Neuronal stem cell (in vitro differentiated cells): Measurements from ENCODE around the gene DNM1.

Source experiments
- DNase-seq: peaks from one replicate; pipeline ENCODE4 v3.0.0-alpha.2; 2013; ENCODE audit warnings: low spot score
- H2AFZ ChIP-seq: one replicate; pipeline ENCODE4 v1.6.1; 2013; ENCODE audit warnings: mild to moderate bottlenecking, low read length, inconsistent platforms
- H2AK5ac ChIP-seq: 2 replicates; pipeline ENCODE4 v1.6.1; 2013; ENCODE audit warnings: low read depth, mild to moderate bottlenecking, inconsistent platforms, low read length, moderate library complexity, mixed read lengths
- H2BK120ac ChIP-seq: 2 replicates; pipeline ENCODE4 v1.6.1; 2013; ENCODE audit warnings: low read depth, mild to moderate bottlenecking, inconsistent platforms, low read length, moderate library complexity, mixed read lengths
- H2BK12ac ChIP-seq: one replicate; pipeline ENCODE4 v1.6.1; 2013; ENCODE audit warnings: low read length, inconsistent platforms
- H2BK15ac ChIP-seq: 2 replicates; pipeline ENCODE4 v1.6.1; 2013; ENCODE audit warnings: mild to moderate bottlenecking, low read length, inconsistent platforms, mixed read lengths
- H2BK5ac ChIP-seq: one replicate; pipeline ENCODE4 v1.6.1; 2013; ENCODE audit warnings: inconsistent platforms, mild to moderate bottlenecking, low read length, moderate library complexity
- H3K14ac ChIP-seq: one replicate; pipeline ENCODE4 v1.6.1; 2013; ENCODE audit warnings: low read length, inconsistent platforms
- H3K18ac ChIP-seq: 2 replicates; pipeline ENCODE4 v1.6.1; 2013; ENCODE audit warnings: low read length, inconsistent platforms
- H3K23ac ChIP-seq: 2 replicates; pipeline ENCODE4 v1.6.1; 2013; ENCODE audit warnings: low read depth, mild to moderate bottlenecking, mixed read lengths, low read length, inconsistent platforms; ENCODE audit not compliant: poor library complexity
- H3K27ac ChIP-seq: replicated peaks from 3 replicates; pipeline ENCODE4 v1.5.1; 2013; ENCODE audit warnings: low read length, inconsistent platforms
- H3K27me3 ChIP-seq, 3 experiments: 2 replicates each; pipeline ENCODE4 v1.6.1; 2013; ENCODE audit warnings: low read length in 3 of 3, mild to moderate bottlenecking in 2 of 3, inconsistent platforms in 1 of 3, low read depth in 1 of 3, mixed read lengths in 1 of 3, moderate library complexity in 1 of 3; ENCODE audit not compliant: control insufficient read depth in 3 of 3, insufficient read depth in 3 of 3
- H3K36me3 ChIP-seq, 2 donors: replicated peaks in 1 of 2; 2 replicates each; pipeline ENCODE4 v1.6.1; 2013; ENCODE audit warnings: low read length in 2 of 2; ENCODE audit not compliant: control insufficient read depth in 2 of 2, insufficient read depth in 2 of 2
- H3K4ac ChIP-seq: 2 replicates; pipeline ENCODE4 v1.6.1; 2013; ENCODE audit warnings: inconsistent platforms, mild to moderate bottlenecking, low read length, moderate library complexity
- H3K4me1 ChIP-seq, 2 donors: 1 replicate in 1 of 2; 2 replicates in 1 of 2; pipeline ENCODE4 v1.6.1; 2013; ENCODE audit warnings: low read length in 2 of 2, low read depth in 1 of 2; ENCODE audit not compliant: control insufficient read depth in 2 of 2, insufficient read depth in 1 of 2
- H3K4me2 ChIP-seq: one replicate; pipeline ENCODE4 v1.6.1; 2013; ENCODE audit warnings: mild to moderate bottlenecking, low read length, inconsistent platforms; ENCODE audit not compliant: insufficient read depth, poor library complexity, severe bottlenecking
- H3K4me3 ChIP-seq, 2 donors: 2 replicates each; pipeline ENCODE4 v1.5.1; 2013; ENCODE audit warnings: low read length in 2 of 2, mild to moderate bottlenecking in 2 of 2, inconsistent platforms in 1 of 2, moderate library complexity in 1 of 2
- H3K79me1 ChIP-seq: one replicate; pipeline ENCODE4 v1.6.1; 2013; ENCODE audit warnings: low read depth, mild to moderate bottlenecking, inconsistent platforms, low read length, moderate library complexity
- H3K9ac ChIP-seq: one replicate; pipeline ENCODE4 v1.6.1; 2013; ENCODE audit warnings: mild to moderate bottlenecking, low read depth, low read length, inconsistent platforms; ENCODE audit not compliant: poor library complexity
- H3K9me3 ChIP-seq, 2 donors: replicated peaks in 1 of 2; 2 replicates each; pipeline versions ENCODE3 to v1.6.1; 2013; ENCODE audit warnings: low read length in 2 of 2, mild to moderate bottlenecking in 2 of 2, inconsistent platforms in 1 of 2, low read depth in 1 of 2, mixed read lengths in 1 of 2, moderate library complexity in 1 of 2; ENCODE audit not compliant: control insufficient read depth in 2 of 2, insufficient read depth in 1 of 2
- H4K8ac ChIP-seq: one replicate; pipeline ENCODE4 v1.6.1; 2013; ENCODE audit warnings: low read depth, mild to moderate bottlenecking, inconsistent platforms, low read length, moderate library complexity
- H4K91ac ChIP-seq: one replicate; pipeline ENCODE4 v1.6.1; 2013; ENCODE audit warnings: low read length, low read depth, mild to moderate bottlenecking, inconsistent platforms; ENCODE audit not compliant: poor library complexity
- WGBS, 2 donors: extraction: QIAGEN DNeasy Blood & Tissue Kit; methylation state at CpG; one replicate each; pipeline ENCODE4 v1.1.7; 2013; ENCODE audit warnings: missing lambda C conversion rate in 2 of 2, mixed read lengths in 1 of 2; ENCODE audit not compliant: insufficient read length in 2 of 2, insufficient replicate concordance in 1 of 2; ENCODE audit errors: extremely low coverage in 2 of 2; 5-methylcytosine and 5-hydroxymethylcytosine counted together

The DNM1 gene

GRCh38 chr9:128257086-128257825 is 54.1 kb downstream of the DNM1 start:
- Histone ChIP-seq H3K14ac (no peak overlapping the region), H3K18ac (no peak overlapping the region), H4K91ac (no peak overlapping the region), H2BK15ac (no peak overlapping the region), H3K4me1 (peaks cover 0 to 1% of the 10 kb centered on the region in 2 donors), H3K9ac (no peak overlapping the region), H4K8ac (no peak overlapping the region), H3K9me3 (no peaks in the 10 kb centered on the region), H3K79me1 (peaks cover 6% of the 10 kb centered on the region), H3K27ac (no peak overlapping the region), H3K4ac (no peak overlapping the region), H3K4me2 (no peak overlapping the region), H2BK12ac (no peak overlapping the region), H3K23ac (peak overlapping the region; percentile 50), H3K27me3 (no peaks in the 10 kb centered on the region), H2BK120ac (no peak overlapping the region), H2AK5ac (no peak overlapping the region), H2AFZ (no peak overlapping the region), H2BK5ac (no peak overlapping the region), H3K36me3 (peaks cover 44 to 68% of the 10 kb centered on the region in 2 donors), H3K4me3 (no peak overlapping the region)
- no CpG with 5 or more reads among the region's 23 CpGs for WGBS, 2 donors
- no peak for DNase-seq

GRCh38 chr9:128257907-128258306 is 54.7 kb downstream of the DNM1 start:
- Histone ChIP-seq H3K14ac (no peak overlapping the region), H3K18ac (no peak overlapping the region), H2BK5ac (no peak overlapping the region), H3K4me3 (no peak overlapping the region), H3K4me1 (peaks cover 0 to 1% of the 10 kb centered on the region in 2 donors), H2BK120ac (no peak overlapping the region), H4K8ac (no peak overlapping the region), H2AK5ac (no peak overlapping the region), H3K27me3 (no peaks in the 10 kb centered on the region), H3K27ac (no peak overlapping the region), H3K79me1 (peaks cover 2% of the 10 kb centered on the region), H2BK12ac (no peak overlapping the region), H3K36me3 (peaks cover 48 to 68% of the 10 kb centered on the region in 2 donors), H3K9me3 (no peaks in the 10 kb centered on the region), H3K9ac (no peak overlapping the region), H3K4ac (no peak overlapping the region), H4K91ac (no peak overlapping the region), H3K4me2 (no peak overlapping the region), H3K23ac (peak overlapping the region; percentile 1), H2AFZ (no peak overlapping the region), H2BK15ac (no peak overlapping the region)
- no CpG with 5 or more reads among the region's 11 CpGs for WGBS, 2 donors
- no peak for DNase-seq

- DNase-seq: no peak
- Histone ChIP-seq H3K79me1 (peaks cover 2% of the 10 kb centered on the region), H3K4ac (no peak overlapping the region), H3K4me2 (no peak overlapping the region), H3K36me3 (peaks cover 47 to 72% of the 10 kb centered on the region in 2 donors), H3K23ac (peak overlapping the region; percentile 1), H2BK15ac (no peak overlapping the region), H3K4me1 (peaks cover 0 to 1% of the 10 kb centered on the region in 2 donors), H2AFZ (no peak overlapping the region), H3K9me3 (no peaks in the 10 kb centered on the region), H2BK120ac (no peak overlapping the region), H3K14ac (no peak overlapping the region), H3K18ac (no peak overlapping the region), H4K91ac (no peak overlapping the region), H3K27me3 (no peaks in the 10 kb centered on the region), H3K9ac (no peak overlapping the region), H2BK5ac (no peak overlapping the region), H3K27ac (no peak overlapping the region), H2BK12ac (no peak overlapping the region), H3K4me3 (no peak overlapping the region), H2AK5ac (no peak overlapping the region), H4K8ac (no peak overlapping the region)
- no CpG with 5 or more reads among the region's 6 CpGs for WGBS, 2 donors
Observed at GRCh38 chr9:128258326-128258725, 55.1 kb downstream of the DNM1 start.

GRCh38 chr9:128259156-128259555 is 56.0 kb downstream of the DNM1 start:
- H2BK15ac ChIP-seq: no peak overlapping the region
- H3K4me1 ChIP-seq: peaks cover 0 to 1% of the 10 kb centered on the region in 2 donors
- no peak overlapping the region for H3K27ac ChIP-seq
- no CpG with 5 or more reads among the region's 9 CpGs for WGBS, 2 donors
- H4K91ac ChIP-seq: no peak overlapping the region
- no peak overlapping the region for H4K8ac ChIP-seq
- H3K79me1 ChIP-seq: peaks cover 2% of the 10 kb centered on the region
- H3K9ac ChIP-seq: no peak overlapping the region
- H2AFZ ChIP-seq: no peak overlapping the region
- H3K23ac ChIP-seq: peak overlapping the region; percentile 27
- no peak overlapping the region for H2BK12ac ChIP-seq
- H3K18ac ChIP-seq: no peak overlapping the region
- no peak overlapping the region for H3K4me2 ChIP-seq
- peaks cover 45 to 70% of the 10 kb centered on the region in 2 donors for H3K36me3 ChIP-seq
- H2AK5ac ChIP-seq: no peak overlapping the region
- no peak overlapping the region for H2BK120ac ChIP-seq
- no peak overlapping the region for H3K4ac ChIP-seq
- H3K27me3 ChIP-seq: no peaks in the 10 kb centered on the region
- no peak for DNase-seq
- H3K4me3 ChIP-seq: no peak overlapping the region
- H3K14ac ChIP-seq: peak overlapping the region; percentile 58
- no peak overlapping the region for H2BK5ac ChIP-seq
- no peaks in the 10 kb centered on the region for H3K9me3 ChIP-seq
